HG02870 (cell line): Measurements from ENCODE around the gene SHF.
"Not testable (repeated sequence)": the region's sequence is repeated elsewhere in the genome, so short reads cannot be mapped to it uniquely, and the experiment has no call there.

Source experiments
- ATAC-seq: cut with Tn5 transposase; IDR thresholded peaks from one replicate; pipeline ENCODE4 v1.9.1; 2021; ENCODE audit warnings: mild to moderate bottlenecking, moderate library complexity; ENCODE audit not compliant: unreplicated experiment

The SHF gene

DNA sequence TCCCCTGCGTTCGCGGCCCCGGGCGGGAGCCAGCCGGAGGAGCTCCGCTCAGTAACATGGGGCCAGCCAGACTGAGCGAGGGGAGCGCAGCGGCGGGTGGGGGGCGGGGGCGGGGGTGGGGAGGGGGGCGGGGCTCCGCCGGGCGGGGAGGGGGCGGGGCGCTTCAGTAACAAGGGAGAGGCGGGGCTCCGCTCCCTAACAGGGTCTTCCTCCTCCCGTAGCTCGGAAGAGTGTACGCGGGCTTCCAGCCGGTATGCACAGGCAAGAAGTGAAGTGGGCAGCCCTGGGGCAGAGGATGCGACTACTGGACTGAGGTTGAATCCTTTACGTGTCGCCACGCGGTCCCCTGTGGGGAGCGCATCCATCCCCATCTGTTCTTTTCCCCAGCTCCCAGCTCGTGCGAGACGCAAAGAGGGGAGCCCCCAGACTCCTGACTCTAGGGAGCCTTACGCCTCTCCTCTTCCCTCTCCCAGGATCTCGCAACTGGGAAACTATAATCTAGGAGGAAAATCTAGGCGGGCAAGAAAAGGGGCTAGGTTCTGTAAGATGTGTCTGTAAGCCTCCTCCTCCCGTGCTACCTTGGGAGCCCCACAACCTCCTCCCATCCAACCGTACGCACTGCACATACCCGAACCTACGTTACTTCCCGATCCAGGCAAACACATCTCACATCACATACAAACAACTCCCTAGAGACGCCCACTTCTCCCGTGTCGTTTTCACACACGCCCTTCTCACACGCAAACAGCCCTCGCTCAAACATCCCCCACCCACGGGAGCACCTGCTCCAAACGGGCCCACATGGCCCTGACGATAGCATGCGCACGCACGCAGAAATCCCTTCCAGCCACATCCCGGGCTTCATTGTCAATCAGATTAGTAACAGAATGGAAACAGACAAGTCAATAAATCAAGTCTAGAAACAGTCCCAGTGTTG, at the start of gene SHF:
Gene SHF, minus strand, starts transcription at position 73 of the 937 bp plus-strand sequence. Its CDS starts 15 bp downstream, at position 58.
- ATAC-seq: peak; percentile 49

- ATAC-seq: not testable (repeated sequence)
These were observed 49.0 kb upstream of the SHF start for GRCh38 chr15:45236806-45237205.

DNA sequence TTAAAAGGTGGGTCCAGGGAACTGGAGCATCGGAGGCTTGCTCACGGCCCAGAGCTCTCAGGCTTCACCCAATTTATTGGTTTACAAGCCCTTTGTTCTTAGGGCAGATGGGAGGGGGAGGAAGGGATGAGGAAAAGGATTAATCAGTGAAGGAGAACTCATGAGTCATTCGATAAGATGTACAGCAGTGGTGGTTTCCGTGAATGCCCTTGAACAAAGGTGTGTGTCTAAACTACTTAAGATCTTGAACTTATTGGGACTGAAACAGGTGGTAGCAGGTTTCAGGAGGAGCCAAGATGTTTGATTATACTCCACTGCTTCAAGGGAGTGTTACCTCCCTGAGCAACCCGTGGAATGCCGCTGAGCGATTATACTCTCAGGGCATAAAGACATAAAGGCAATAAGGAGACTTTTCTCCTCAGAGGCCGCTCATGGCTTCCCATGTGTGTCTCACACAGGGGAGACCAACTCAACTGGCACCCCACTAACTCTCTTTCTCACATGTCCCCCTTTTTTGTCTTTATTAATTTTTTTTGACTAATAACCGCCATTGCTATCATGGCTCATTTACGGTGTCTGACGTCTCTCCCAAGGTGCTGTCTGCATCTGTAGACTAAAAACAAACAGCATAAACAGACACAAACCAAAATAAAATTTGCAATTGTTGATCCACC, 46.9 kb upstream of the SHF start:
- no peak for ATAC-seq

DNA sequence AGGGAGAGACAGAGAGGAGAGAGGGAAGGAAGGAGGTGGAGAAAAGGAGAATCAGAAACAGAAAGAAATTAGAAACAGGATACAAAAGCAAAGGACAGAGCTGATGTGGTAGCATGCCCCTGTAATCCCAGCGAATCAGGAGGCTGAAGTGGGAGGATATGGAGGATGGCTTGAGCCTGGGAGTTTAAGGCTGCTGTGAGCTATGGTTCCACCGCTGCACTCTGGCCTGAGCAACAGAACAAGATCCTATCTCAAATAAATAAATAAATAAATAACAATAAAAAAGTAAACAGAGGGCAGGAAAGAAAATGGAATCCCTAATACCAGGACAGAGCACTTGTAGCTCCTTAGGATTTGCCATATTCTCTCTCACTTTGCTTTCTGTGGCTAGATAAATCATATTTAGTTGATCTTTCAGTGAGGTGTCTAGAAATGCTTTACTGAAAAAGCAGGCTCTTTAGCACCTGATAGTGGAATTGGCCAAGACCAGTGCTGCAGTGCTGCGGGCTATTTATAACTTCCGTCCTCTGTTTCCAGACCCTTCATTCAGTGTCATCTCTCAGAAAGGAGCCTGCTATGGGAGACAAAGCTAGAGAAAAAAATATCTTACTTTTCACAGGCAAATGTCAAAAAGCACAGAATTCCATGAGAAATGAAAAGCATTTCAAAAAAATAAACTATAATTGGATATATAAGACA, 44.2 kb upstream of the SHF start:
- ATAC-seq: no peak

DNA sequence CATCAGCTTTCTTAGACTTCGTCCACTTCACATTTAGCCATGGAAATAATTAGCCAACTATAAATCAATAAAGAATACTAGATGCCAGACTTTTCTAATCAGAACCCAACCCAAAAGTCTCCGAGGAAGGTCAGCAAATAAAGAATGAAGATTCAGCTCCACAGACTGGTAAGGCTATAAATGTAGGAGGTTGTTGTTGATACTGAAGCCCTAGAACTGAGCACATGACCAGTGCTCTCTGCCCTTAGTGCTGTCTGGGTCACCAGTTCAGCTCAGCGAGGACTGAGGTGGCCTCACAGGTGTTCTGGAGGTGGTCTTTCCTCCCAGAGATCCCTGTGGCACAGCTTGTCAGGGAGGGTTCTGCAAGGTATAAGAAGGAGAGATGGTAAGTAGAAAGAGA, 43.4 kb upstream of the SHF start:
- no peak for ATAC-seq

DNA sequence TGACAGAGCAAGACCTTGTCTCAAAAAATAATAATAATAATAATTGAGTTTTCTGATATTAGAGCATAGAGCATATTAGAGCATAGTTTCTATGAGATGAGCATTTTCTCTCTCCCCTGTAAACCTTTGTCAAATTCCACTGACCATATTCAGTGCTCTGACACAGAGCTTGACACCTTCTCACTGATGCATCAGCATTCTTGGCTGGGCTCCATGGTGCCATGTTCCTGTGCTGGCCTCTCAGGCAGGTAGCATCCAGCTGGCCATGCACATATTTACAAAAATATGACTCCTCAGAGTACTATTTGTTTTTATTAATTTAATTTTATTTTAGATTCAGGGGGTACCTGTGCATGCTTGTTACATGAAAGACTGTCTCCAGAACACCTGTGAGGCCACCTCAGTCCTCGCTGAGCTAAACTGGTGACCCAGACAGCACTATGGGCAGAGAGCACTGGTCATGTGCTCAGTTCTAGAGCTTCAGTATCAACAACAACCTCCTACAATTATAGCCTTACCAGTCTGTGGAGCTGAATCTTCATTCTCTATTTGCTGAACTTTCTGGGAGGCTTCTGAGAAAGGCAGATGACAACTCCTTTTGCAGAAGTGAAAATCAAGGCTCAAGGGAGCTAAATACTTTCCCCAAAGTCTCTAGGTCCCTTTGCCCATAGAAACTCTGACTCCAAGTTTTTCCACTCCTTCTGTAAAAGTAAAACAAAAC, 42.6 kb upstream of the SHF start:
- no peak for ATAC-seq

DNA sequence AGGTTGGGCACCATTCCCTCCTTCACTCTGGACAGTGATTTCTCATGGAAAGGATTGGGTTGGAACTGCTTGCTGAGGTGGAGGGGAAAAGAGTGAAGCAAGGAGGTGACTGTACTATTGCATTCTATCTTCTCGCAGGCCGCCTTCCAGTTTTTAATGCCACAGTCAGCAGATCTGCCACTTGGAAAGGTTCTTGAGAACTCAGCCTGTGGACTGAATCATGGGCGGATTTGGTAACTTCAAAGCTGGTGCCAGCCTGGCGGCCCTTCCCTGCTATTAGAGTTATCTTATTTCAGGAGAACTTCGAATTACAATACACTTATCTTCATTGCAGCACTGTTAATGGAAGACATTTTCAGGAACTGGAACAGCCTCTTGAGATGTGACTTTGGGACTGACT, 41.2 kb upstream of the SHF start:
- no peak for ATAC-seq

DNA sequence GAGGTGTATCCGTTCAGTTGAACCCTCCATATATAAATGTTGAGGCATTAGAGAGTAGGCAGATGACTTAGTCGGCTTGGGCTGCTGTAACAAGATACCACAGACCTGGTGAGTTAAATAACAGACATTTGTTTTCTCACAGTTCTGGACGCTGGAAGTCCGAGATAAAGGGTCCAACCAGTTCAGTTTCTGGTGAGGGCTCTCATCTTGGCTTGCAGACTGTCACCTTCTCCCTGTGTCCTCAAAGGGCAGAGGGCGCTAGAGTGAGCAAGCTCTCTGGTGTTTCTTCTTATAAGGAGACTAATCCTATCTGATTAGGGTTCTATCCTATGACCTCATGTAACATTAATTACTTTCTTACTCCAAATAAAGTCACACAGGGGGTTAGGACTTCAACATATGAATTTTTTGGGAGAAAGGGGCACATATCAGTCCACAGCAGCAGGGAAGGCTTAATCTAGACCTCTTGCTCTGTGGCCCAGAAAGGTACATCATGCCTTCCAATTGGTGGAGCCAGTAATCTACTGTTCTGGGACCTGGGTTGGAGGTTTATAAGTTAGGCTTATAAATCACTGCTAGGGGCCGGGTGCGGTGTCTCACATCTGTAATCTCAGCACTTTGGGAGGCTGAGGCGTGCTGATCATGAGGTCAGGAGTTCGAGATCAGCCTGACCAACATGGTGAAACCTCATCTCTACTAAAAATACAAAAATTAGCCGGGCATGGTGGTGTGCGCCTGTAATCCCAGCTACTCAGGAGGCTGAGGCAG, 37.9 kb upstream of the SHF start:
- no peak for ATAC-seq

GRCh38 chr15:45224621-45225217, 37.0 kb upstream of the SHF start:
- ATAC-seq: no peak

DNA sequence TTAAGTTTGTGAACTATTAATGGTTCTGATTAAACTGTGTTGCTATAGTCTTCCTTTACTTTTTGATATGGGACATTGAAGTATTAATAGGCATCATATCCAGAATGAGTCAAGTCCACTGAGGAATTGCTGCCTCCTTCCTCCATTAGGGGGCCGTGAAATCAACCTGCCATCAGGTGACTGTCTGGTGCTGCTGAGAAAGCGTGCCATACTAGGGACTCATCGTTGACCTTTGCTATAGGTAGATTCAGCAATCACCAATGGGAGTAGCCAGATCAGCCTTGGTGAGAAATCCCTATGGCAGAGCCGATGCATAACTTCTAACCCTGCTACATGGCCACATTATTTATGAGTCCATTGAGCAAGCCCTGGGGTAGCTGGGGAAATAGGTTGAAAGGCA, 34.2 kb upstream of the SHF start:
- no peak for ATAC-seq

DNA sequence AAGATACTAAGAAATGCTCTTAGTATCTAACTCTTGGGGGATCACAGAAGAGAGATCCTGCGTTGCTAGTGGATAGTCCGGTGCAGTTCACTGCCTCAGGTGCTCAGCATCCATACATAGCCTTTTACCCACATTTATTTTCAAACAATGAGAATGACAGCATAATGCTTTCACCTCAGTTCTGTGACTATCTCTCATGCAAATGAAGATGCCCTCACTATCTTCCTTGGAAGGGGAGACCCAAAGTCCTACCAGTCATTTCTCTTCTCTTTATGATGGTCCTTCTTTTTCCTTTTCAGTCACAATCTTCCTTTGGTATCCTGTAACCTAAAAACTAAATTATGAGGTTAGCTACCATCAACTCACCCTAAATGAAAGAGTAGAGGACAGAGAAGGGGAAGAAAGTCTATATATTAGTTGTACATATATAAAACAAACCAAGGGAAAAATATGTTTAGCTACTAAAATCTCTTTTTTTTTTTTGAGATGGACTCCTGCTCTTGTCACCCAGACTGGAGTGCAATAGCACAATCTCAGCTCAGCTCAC, 33.4 kb upstream of the SHF start:
- no peak for ATAC-seq

GRCh38 chr15:45212493-45212892, 24.7 kb upstream of the SHF start:
- no peak for ATAC-seq

DNA sequence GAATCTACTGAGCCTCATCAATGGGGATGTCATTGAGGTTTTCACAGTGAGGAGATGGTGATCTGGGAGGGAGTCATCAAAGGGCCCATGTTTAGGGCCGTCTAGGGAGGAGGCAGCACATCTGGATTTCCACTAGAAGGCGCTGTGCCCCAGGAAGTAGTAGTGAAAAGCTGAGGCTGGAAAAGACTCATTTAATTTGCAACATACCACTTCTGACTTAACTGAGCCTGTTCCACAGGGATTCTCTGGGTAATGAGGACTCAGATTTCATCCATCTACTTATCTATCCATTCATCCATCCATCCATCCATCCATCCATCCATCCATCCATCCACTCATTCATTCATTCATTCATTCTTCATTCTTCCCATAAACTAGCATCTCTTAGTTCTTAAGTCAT, 17.4 kb upstream of the SHF start:
- ATAC-seq: no peak

DNA sequence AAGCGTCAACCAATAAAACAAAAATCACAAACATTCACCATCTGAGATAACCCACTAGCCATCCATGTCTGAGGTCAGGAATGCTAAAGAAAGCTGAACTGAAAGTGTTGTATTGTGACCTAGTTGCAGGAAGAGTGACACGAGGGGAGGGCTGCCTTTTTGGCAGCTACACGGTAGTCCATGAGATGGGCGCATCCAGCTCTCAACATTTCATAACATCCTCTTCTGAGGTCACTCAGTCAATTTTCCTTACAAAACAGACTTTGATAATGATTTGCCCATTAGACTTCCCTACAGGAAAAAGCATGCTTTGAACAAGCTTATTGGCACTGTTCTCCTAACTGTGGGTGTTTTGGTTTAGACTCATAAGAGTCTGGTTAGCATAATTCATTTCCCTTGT, 15.4 kb upstream of the SHF start:
- ATAC-seq: no peak

DNA sequence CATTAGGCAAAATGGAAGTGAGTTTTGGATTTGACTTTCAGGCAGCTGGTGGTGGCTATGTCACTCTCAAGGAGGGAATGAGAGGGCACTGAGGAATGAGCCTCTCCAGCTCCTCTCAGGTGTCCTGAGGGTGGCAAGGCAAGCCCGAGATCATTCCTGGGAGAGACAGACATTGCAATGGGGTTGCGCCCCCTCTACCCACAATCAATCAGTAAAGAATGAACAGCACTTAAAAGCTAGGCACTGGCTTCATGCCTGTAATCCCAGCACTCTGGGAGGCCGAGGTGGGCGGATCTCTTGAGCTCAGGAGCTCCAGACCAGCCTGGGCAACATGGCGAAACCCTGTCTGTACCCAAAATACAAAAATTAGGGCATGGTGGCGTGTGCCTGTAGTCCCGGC, 14.1 kb upstream of the SHF start:
- no peak for ATAC-seq

DNA sequence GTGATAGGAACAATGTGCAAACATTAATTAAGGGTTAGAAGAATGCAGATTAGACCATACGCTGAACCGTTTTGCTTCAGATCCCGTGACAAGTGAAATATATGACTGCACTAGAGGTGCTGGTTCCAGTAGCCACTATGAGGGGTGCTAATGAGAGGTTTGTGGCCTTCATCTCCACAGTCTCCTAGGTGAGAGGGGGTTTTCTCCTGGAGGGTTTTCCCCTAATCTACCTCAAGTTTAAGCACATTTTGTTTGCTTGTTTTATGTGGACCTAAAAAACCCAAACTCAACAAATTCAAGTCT, 13.7 kb upstream of the SHF start:
- ATAC-seq: no peak

DNA sequence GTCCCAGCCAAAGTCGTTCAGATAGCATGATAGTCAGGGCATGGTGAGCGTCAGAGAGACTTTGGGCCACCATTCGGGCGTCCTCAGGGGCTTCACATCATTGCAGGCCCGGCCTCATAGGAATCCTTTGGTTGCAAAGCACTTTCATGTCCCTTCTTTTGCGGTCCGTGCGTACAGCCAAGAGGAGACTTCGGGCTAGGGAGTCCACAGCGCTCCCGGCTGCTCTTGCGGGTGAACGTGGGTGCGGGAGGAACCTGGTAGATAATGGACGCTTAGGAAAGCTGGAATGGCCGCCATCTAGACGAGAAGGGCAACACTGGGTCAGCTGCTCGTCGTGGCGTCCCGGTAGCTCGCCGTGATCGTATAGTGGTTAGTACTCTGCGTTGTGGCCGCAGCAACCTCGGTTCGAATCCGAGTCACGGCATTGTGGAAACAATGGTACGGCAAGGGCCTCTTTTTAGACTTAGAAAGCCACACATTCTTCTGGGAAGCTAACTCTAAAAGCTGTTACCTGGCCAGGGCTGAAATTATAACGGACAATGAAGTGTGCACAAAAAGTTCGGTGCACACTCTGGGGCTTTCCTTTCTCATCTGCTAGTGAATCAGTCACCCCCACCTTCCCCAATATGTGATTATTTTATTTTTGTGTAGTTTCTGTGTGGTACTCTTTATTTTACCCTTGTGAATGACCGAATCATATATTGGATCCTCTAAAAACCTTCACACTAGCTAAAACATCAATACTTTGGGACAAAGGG, 13.2 kb upstream of the SHF start:
- ATAC-seq: peak; percentile 1

GRCh38 chr15:45200001-45200798, 12.4 kb upstream of the SHF start:
- ATAC-seq: peak; percentile 39
